Tibial nerve (tissue), 4 donors: ENCODE measurements around the gene DDX19B. TPM values are rescaled to one million over a fixed set of nuclear protein-coding genes. Genes with fewer than 3 reads are reported as not detected.
"Not testable (repeated sequence)": the region's sequence is repeated elsewhere in the genome, so short reads cannot be mapped to it uniquely, and the experiment has no call there.

Experiments used
- DNase-seq, 2 donors: peaks; one replicate each; pipeline ENCODE4 v3.0.0-alpha.2; 2019; ENCODE audit warnings: low spot score in 2 of 2
- H3K27ac ChIP-seq, 4 donors: fragments of 200-600 bp; sonication (generic) in 3 of 4; one replicate each; pipeline ENCODE4 v1.5.1; 2017 to 2019; ENCODE audit warnings: mild to moderate bottlenecking in 1 of 4
- H3K27me3 ChIP-seq, 2 donors: fragments of 200-600 bp; sonication (generic) in 1 of 2; one replicate each; pipeline versions ENCODE4 v1.5.1 to v1.6.0; 2017 to 2019
- H3K36me3 ChIP-seq, 3 donors: fragments of 200-600 bp; sonication (generic); one replicate each; pipeline ENCODE4 v1.5.1; 2018 to 2019
- H3K4me1 ChIP-seq, 4 donors: fragments of 200-600 bp; sonication (generic) in 3 of 4; one replicate each; pipeline ENCODE4 v1.5.1; 2017 to 2019
- H3K4me3 ChIP-seq, 4 donors: fragments of 200-600 bp; sonication (generic) in 3 of 4; one replicate each; pipeline ENCODE4 v1.5.1; 2017 to 2019; ENCODE audit warnings: mild to moderate bottlenecking in 1 of 4, moderate library complexity in 1 of 4
- H3K9me3 ChIP-seq, 4 donors: fragments of 200-600 bp; sonication (generic) in 3 of 4; one replicate each; pipeline ENCODE4 v1.5.1; 2017 to 2019
- CTCF ChIP-seq, 5 experiments: fragments of 200-600 bp in 3 of 5; fragments of 450-650 bp in 2 of 5; sonication (generic) in 3 of 5; IDR thresholded peaks; one replicate each; pipeline ENCODE4 v1.5.1; 2016 to 2019; ENCODE audit warnings: antibody characterized with exemption in 5 of 5, mild to moderate bottlenecking in 3 of 5, moderate library complexity in 2 of 5
- EP300 ChIP-seq, 2 donors: sonication (generic); formaldehyde crosslinking; IDR thresholded peaks; one replicate each; pipeline ENCODE4 v1.6.1; 2017; ENCODE audit warnings: antibody characterized with exemption in 2 of 2, mild to moderate bottlenecking in 1 of 2
- POLR2A ChIP-seq, 2 donors: fragments of 450-650 bp; IDR thresholded peaks; one replicate each; pipeline ENCODE4 v1.6.1; 2017; ENCODE audit warnings: antibody characterized with exemption in 2 of 2, mild to moderate bottlenecking in 2 of 2, moderate library complexity in 2 of 2
- WGBS, 2 donors: methylation state at CpG; one replicate each; pipeline ENCODE4 v1.1.5; 2018; 5-methylcytosine and 5-hydroxymethylcytosine counted together
- total RNA-seq, 4 donors: library from RNA; depleted of rRNA; stranded (reverse); fragments of >200 nt; gene quantifications; one replicate each; pipeline ENCODE4 v1.1.0, GENCODE V29; 2016

Gene DDX19B
- total RNA-seq, 4 donors from 2014 or later, result 27.8 to 57.6 (median 30.4) TPM

DNA sequence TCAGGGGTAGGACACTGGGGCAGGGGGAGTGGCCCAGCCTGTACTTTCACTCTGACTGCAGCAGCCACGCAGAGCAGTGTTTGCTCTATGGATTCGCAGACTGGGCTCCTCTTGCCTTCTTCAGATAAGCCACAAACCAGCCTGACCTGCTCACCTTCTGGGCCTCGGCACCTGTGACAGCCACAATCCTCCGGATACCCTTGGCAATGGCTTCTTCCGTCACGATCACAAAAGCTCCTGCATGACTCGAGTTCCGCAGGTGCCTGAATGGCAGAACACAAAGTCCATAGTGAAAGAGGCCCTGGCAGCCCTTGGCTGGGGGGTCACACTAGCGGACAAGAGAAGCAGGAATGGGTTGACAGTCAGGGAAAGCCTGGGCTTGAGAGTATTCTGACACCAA lies 43.4 kb upstream of the DDX19B start:
- Histone ChIP-seq H3K27ac (no peak overlapping the region), H3K9me3 (no peaks in the 10 kb centered on the region), H3K36me3 (peaks cover 4 to 87% (median 41%) of the 10 kb centered on the region in 3 donors), H3K4me1 (peaks cover 0 to 5% (median 2%) of the 10 kb centered on the region in 4 donors), H3K4me3 (no peak overlapping the region), H3K27me3 (no peaks in the 10 kb centered on the region)
- no peak for DNase-seq
- 90 to 95% methylated on average over 9 of the region's 9 CpGs for WGBS, 2 donors
- TF ChIP-seq EP300 (IDR thresholded peaks at IDR 0.05) (no peak), POLR2A (IDR thresholded peaks at IDR 0.05) (no peak), CTCF (IDR thresholded peaks at IDR 0.05) (no peak)

- DNase-seq, result no peak
- no peak for TF ChIP-seq CTCF (IDR thresholded peaks at IDR 0.05)
- no peak for TF ChIP-seq POLR2A (IDR thresholded peaks at IDR 0.05)
- no peak for TF ChIP-seq EP300 (IDR thresholded peaks at IDR 0.05)
- WGBS, 2 donors, result 51 to 59% methylated on average over 4 of the region's 4 CpGs
- no peak overlapping the region for H3K4me3 ChIP-seq
- H3K9me3 ChIP-seq, result no peaks in the 10 kb centered on the region
- H3K4me1 ChIP-seq, result no peaks in the 10 kb centered on the region
- H3K27ac ChIP-seq, result no peak overlapping the region
- H3K36me3 ChIP-seq, result peaks cover 4 to 100% (median 45%) of the 10 kb centered on the region in 3 donors
- H3K27me3 ChIP-seq, result no peaks in the 10 kb centered on the region
Observed at GRCh38 chr16:70257391-70257790, 41.6 kb upstream of the DDX19B start.

DNA sequence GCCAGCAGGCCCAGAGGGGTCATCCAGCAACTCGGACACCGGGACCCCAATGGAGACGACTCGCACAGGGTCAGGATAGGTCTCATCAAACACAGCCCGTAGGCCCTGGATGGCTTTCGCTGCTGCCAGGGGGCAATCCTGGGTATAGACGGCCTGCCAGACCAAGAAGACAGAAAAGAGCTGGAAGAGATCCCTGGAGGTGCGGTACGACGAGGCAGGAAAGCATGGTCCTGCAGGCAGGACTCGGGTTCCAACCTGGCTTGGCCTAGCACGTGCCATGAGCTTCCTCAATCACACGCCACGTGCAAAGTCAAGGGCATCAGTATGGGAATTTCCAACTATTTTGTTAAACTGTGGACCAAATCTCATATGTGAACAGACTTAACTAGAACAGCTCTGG lies 40.9 kb upstream of the DDX19B start:
- DNase-seq, result no peak
- Histone ChIP-seq H3K36me3 (peaks cover 4 to 100% (median 44%) of the 10 kb centered on the region in 3 donors), H3K4me3 (no peak overlapping the region), H3K9me3 (no peaks in the 10 kb centered on the region), H3K4me1 (no peaks in the 10 kb centered on the region), H3K27ac (no peak overlapping the region), H3K27me3 (no peaks in the 10 kb centered on the region)
- TF ChIP-seq CTCF (IDR thresholded peaks at IDR 0.05) (no peak), POLR2A (IDR thresholded peaks at IDR 0.05) (no peak), EP300 (IDR thresholded peaks at IDR 0.05) (no peak)
- 94% methylated on average over 13 to 14 of the region's 14 CpGs for WGBS, 2 donors

GRCh38 chr16:70258946-70259345 lies 40.0 kb upstream of the DDX19B start:
- Histone ChIP-seq H3K27me3 (no peaks in the 10 kb centered on the region), H3K27ac (no peak overlapping the region), H3K9me3 (no peaks in the 10 kb centered on the region), H3K36me3 (peaks cover 4 to 100% (median 39%) of the 10 kb centered on the region in 3 donors), H3K4me1 (no peaks in the 10 kb centered on the region), H3K4me3 (no peak overlapping the region)
- 93 to 95% methylated on average over 10 of the region's 10 CpGs for WGBS, 2 donors
- TF ChIP-seq POLR2A (IDR thresholded peaks at IDR 0.05), result no peak
- TF ChIP-seq CTCF (IDR thresholded peaks at IDR 0.05), result no peak
- no peak for TF ChIP-seq EP300 (IDR thresholded peaks at IDR 0.05)
- no peak for DNase-seq

GRCh38 chr16:70259903-70260302 lies 39.1 kb upstream of the DDX19B start:
- DNase-seq, result not testable (repeated sequence)

GRCh38 chr16:70267516-70267915 lies 31.5 kb upstream of the DDX19B start:
- H3K4me1 ChIP-seq, result no peaks in the 10 kb centered on the region
- 46 to 48% methylated on average over 6 of the region's 6 CpGs for WGBS, 2 donors

More at GRCh38 chr16:70259903-70260302, 39.1 kb upstream of the DDX19B start:
- H3K4me3 ChIP-seq, H3K9me3 ChIP-seq, H3K27ac ChIP-seq, H3K27me3 ChIP-seq, H3K4me1 ChIP-seq: not testable (repeated sequence)
- WGBS, 2 donors, result 94 to 97% methylated on average over 6 of the region's 6 CpGs
- H3K36me3 ChIP-seq, result peaks cover 4 to 100% (median 35%) of the 10 kb centered on the region in 3 donors

More at GRCh38 chr16:70267516-70267915, 31.5 kb upstream of the DDX19B start:
- no peak overlapping the region for H3K4me3 ChIP-seq
- DNase-seq, result no peak
- TF ChIP-seq CTCF (IDR thresholded peaks at IDR 0.05) (peak in 4 of 5 experiments; percentile 20 to 45 (median 36)), POLR2A (IDR thresholded peaks at IDR 0.05) (no peak)
- H3K27ac ChIP-seq, result no peak overlapping the region
- no peaks in the 10 kb centered on the region for H3K27me3 ChIP-seq
- H3K36me3 ChIP-seq, result peaks cover 2 to 100% (median 57%) of the 10 kb centered on the region in 3 donors
- no peaks in the 10 kb centered on the region for H3K9me3 ChIP-seq
